SH-SY5Y (cell line): ENCODE data around the gene DLG1.

Source experiments
- GATA2 ChIP-seq: IDR thresholded peaks from 2 replicates; pipeline ENCODE4 v1.6.1; 2011; ENCODE audit warnings: mild to moderate bottlenecking, low read depth, low read length
- GATA3 ChIP-seq: IDR thresholded peaks from 2 replicates; pipeline ENCODE4 v1.6.1; 2011; ENCODE audit warnings: low read depth, mild to moderate bottlenecking, low read length, moderate library complexity

DNA sequence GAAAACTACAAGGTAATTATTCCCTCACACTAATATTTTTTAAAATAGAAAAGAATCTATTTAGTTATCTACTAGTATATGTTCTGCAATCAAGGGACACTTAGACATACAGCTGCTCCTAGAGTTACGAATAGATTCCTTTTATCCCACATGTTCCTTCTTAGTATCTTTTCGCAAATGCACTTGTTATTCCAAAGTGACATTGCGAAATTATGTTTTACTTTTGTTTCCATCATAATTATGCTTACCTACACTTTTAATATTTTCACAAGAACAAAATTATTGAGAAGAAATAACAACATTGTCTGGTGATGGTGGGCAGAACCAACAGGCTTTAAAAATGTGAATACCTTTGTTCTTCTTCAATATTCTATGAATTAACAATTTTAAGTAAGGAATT is 161.7 kb downstream of the DLG1 start:
- no peak for TF ChIP-seq GATA2
- TF ChIP-seq GATA3, result no peak
